Effector memory CD8-positive, alpha-beta T cell (primary cell): ENCODE measurements around the gene TTC7B.
A peak's percentile ranks its signal among the peaks of the same experiment; 100 is the strongest.
"Not testable (repeated sequence)": the region's sequence is repeated elsewhere in the genome, so short reads cannot be mapped to it uniquely, and the experiment has no call there.

Source experiments
- ATAC-seq: fragments of 150-1000 bp; cut with Tn5 transposase; replicated peaks from 2 replicates; pipeline ENCODE4 v1.10.0; 2021; ENCODE audit warnings: mild to moderate bottlenecking, moderate library complexity
- DNase-seq, 3 experiments: peaks; one replicate each; pipeline ENCODE4 v3.0.0; 2021
- H3K27ac Mint-ChIP-seq, 2 donors: one replicate each; pipeline ENCODE4 v1.8.0; 2022; ENCODE audit warnings: mild to moderate bottlenecking in 2 of 2, mixed read lengths in 2 of 2, moderate library complexity in 2 of 2
- H3K27me3 Mint-ChIP-seq, 2 donors: one replicate each; pipeline ENCODE4 v1.8.0; 2022; ENCODE audit warnings: mixed read lengths in 2 of 2
- H3K36me3 Mint-ChIP-seq: one replicate; pipeline ENCODE4 v1.8.0; 2022; ENCODE audit warnings: mild to moderate bottlenecking, moderate library complexity, mixed read lengths; ENCODE audit not compliant: insufficient read depth
- H3K4me1 Mint-ChIP-seq, 2 donors: one replicate each; pipeline ENCODE4 v1.8.0; 2022; ENCODE audit warnings: low read depth in 2 of 2, mixed read lengths in 2 of 2
- H3K4me3 Mint-ChIP-seq, 2 donors: one replicate each; pipeline ENCODE4 v1.8.0; 2022; ENCODE audit warnings: mild to moderate bottlenecking in 2 of 2, mixed read lengths in 2 of 2, moderate library complexity in 2 of 2
- H3K9me3 Mint-ChIP-seq, 2 donors: one replicate each; pipeline ENCODE4 v1.8.0; 2022; ENCODE audit warnings: mixed read lengths in 2 of 2
- total RNA-seq, 9 experiments: gene quantifications; one replicate each; lab custom pipeline; 2026; lab: John Stamatoyannopoulos, UW

TTC7B gene, protein sequence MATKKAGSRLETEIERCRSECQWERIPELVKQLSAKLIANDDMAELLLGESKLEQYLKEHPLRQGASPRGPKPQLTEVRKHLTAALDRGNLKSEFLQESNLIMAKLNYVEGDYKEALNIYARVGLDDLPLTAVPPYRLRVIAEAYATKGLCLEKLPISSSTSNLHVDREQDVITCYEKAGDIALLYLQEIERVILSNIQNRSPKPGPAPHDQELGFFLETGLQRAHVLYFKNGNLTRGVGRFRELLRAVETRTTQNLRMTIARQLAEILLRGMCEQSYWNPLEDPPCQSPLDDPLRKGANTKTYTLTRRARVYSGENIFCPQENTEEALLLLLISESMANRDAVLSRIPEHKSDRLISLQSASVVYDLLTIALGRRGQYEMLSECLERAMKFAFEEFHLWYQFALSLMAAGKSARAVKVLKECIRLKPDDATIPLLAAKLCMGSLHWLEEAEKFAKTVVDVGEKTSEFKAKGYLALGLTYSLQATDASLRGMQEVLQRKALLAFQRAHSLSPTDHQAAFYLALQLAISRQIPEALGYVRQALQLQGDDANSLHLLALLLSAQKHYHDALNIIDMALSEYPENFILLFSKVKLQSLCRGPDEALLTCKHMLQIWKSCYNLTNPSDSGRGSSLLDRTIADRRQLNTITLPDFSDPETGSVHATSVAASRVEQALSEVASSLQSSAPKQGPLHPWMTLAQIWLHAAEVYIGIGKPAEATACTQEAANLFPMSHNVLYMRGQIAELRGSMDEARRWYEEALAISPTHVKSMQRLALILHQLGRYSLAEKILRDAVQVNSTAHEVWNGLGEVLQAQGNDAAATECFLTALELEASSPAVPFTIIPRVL
- 0.88 to 4.7 (median 2.2) reads per million in 9 experiments for total RNA-seq

DNA sequence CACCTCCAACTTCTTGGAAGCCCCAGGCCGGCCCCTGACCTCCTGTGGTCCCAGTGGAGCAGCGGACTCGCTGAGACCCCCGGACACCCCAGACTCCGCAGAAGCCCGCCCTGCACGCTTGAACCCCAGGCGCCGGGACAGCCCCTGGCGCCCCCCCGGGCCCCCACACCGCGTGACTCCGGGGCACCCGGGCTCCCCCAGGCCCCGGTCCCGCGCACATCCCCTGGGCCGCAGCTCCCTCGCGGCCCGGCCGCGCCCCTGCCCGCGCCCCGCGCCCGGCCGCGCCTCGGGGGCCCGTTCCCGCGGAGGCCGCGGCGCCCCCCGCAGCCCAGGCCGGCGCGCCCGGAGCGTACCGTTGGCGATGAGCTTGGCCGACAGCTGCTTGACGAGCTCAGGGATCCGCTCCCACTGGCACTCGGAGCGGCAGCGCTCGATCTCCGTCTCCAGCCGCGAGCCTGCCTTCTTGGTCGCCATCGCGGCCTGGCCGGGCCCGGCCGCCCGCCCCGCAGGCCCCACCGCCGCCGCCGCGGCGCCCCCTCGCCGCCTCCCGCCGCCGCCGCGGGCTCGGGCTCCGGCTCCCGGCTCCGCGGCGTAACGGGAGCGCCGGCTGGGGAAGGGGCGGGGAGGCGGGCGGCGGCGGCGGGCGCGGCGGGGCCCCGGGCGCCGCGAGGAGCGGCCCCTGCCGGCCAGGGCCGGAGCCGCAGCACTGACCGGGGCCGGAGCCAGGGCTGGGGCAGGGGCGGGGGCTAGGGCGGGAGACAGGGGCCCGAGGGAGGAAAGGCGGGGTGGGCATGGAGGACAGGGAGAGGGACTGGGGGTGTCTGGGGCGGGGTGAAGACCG, at the start of gene TTC7B:
TSS of gene TTC7B (minus strand) at position 609 of the 841 bp plus-strand sequence. CDS start at position 474, 135 bp downstream.
- Mint-ChIP-seq H3K4me1 (peaks cover 16% of the 10 kb centered on the region in 2 donors), H3K27ac (peak within 1 kb of the TSS in 1 of 2 donors; percentile 28)
- peak in 1 of 3 experiments; percentile 14 for DNase-seq

DNA sequence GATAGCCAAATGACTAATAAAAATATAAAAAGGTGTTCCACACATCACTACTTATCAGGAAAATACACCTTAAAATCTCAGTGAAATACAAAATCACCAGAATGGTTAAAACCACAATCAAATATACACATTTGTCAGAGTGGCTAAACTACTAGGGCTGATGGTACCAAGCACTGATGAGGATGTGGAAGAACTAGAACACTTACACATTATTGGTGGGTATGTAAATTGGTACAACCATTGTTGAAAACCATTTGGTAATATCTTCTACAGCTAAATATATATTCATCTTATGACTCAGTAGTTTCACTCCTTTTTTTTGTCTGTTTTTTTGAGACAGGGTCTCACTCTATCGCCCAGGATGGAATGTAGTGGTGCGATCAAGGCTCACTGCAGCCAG, 48.5 kb upstream of the TTC7B start:
- H3K27me3 Mint-ChIP-seq = no peaks in the 10 kb centered on the region
- H3K36me3 Mint-ChIP-seq = no peaks in the 10 kb centered on the region
- ATAC-seq (no peak), DNase-seq (no peak)
- no peak overlapping the region for H3K27ac Mint-ChIP-seq
- H3K4me1 Mint-ChIP-seq = no peaks in the 10 kb centered on the region
- H3K4me3 Mint-ChIP-seq = no peak overlapping the region
- no peaks in the 10 kb centered on the region for H3K9me3 Mint-ChIP-seq

More for the DNA sequence above, at the start of gene TTC7B:
- ATAC-seq = peak; percentile 38
- peak within 1 kb of the TSS; percentile 75 to 76 for H3K4me3 Mint-ChIP-seq
- H3K27me3 Mint-ChIP-seq = peaks cover 0 to 10% of the 10 kb centered on the region in 2 donors
- peaks cover 8% of the 10 kb centered on the region for H3K36me3 Mint-ChIP-seq
- no peaks in the 10 kb centered on the region for H3K9me3 Mint-ChIP-seq

DNA sequence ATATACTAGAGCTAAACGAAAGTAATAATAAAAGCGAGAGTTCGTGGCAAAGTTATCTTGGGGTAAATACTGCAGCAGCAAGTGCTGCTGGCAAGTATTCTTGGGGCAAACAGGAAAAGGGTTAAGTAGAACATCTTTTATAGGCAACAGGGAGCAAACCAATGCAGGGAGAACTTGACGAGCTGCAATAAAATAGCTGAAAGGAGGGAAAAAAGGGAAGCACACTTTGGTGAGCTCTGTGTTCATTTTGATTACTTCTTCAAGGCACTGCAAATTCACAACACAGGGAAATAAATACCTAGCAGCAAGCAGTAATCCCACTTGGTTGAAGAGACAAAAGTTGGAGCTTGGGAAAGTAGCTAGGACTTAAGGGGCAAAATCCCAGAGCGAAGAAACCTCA, 42.3 kb upstream of the TTC7B start:
- H3K36me3 Mint-ChIP-seq = no peaks in the 10 kb centered on the region
- no peak overlapping the region for H3K27ac Mint-ChIP-seq
- DNase-seq (no peak), ATAC-seq (no peak)
- H3K4me3 Mint-ChIP-seq = no peak overlapping the region
- no peaks in the 10 kb centered on the region for H3K9me3 Mint-ChIP-seq
- no peaks in the 10 kb centered on the region for H3K4me1 Mint-ChIP-seq
- H3K27me3 Mint-ChIP-seq = no peaks in the 10 kb centered on the region

DNA sequence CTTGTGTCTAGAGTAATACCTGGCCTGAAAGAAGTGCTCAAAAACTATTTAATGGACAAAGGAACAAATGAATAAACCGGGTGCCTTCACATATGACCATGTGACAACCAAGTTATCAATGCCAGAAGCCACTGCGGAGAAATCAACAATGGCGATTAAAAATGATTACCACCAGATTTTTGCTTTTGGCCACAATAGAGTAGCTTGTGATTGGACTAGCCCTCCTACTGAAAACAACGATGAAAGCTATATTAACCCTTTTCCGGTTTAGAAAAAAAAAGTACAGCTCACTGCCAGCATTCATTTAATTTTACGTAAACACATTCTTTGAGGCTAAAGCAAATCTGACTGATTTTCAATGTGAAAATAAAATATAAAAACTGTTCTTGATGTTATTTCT, 41.6 kb upstream of the TTC7B start:
- no peak for ATAC-seq
- Mint-ChIP-seq H3K4me3 (no peak overlapping the region), H3K27me3 (no peaks in the 10 kb centered on the region), H3K27ac (no peak overlapping the region), H3K36me3 (no peaks in the 10 kb centered on the region), H3K4me1 (no peaks in the 10 kb centered on the region), H3K9me3 (no peaks in the 10 kb centered on the region)
- no peak for DNase-seq

DNA sequence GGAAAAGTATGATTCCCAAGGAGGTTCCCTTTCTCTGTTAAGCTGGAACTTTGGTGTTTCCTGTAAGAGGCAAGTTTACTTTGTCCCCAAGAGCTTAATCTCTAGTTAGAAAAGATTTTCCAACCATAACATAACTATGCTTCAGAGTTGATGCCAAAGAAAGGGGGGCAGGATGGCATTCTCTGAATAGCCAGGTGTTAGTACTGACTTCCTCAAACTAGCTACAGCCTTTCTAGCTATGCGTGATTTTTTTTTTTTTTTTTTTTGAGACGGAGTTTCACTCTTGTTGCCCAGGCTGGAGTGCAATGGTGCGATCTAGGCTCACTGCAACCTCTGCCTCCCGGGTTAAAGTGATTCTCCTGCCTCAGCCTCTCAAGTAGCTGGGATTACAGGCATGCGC, 39.9 kb upstream of the TTC7B start:
- not testable (repeated sequence) for H3K27ac Mint-ChIP-seq, ATAC-seq, H3K27me3 Mint-ChIP-seq, H3K9me3 Mint-ChIP-seq, H3K36me3 Mint-ChIP-seq, H3K4me3 Mint-ChIP-seq, DNase-seq, H3K4me1 Mint-ChIP-seq

DNA sequence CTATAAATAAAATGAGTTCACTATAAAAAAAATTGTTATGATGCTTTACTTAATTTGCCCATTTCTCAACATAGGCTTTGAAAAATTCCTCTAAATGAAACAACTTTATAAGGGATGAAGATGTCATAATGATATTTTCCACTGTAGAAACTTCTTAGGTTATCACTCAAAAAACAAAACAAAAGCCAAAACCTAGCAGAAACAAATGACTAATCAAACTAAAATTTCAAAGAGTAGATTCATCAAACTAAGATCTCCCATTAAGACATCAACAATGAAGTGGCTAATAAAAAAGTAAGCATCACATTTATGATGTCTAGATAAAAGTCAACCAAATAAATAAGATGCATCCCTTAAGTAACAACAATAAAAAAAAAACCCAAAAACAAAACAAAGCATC, 36.9 kb upstream of the TTC7B start:
- Mint-ChIP-seq H3K9me3 (no peaks in the 10 kb centered on the region), H3K27me3 (no peaks in the 10 kb centered on the region), H3K4me3 (no peak overlapping the region), H3K36me3 (peaks cover 4% of the 10 kb centered on the region), H3K27ac (no peak overlapping the region), H3K4me1 (no peaks in the 10 kb centered on the region)
- DNase-seq (no peak), ATAC-seq (no peak)

DNA sequence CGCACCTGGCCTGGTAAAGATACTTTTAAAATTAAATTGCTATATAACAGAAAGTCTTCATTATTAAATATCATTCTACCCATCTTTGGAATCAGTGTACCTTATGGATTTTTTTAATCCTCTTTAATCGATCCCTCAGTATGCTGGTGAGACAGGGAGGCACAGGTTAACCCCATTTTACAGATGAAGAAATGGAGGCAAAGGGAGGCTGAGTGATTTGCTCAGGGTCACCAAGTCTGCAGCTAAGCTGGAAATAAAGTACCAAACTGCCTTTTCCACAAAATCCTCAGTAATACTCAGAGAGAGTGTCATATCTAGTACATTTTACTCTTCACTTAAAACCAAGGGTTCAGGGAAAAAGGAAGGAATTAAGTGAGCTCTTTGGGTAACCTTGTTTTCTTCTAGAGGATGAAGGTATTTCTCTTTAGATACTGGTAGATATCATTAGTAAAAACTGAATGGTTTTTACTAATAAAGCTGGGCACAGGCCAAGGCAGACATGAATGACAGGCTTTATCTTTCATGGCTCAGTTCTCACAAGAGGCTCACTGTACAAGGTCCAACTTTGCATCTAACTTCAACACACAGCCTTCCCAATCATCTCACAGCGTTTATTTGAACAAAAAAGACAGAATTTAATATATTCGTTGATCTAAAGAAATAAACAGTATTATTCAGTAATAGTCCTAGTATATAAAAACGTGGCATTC, 35.3 kb upstream of the TTC7B start:
- no peaks in the 10 kb centered on the region for H3K27me3 Mint-ChIP-seq
- H3K9me3 Mint-ChIP-seq = no peaks in the 10 kb centered on the region
- H3K4me3 Mint-ChIP-seq = no peak overlapping the region
- peaks cover 4% of the 10 kb centered on the region for H3K36me3 Mint-ChIP-seq
- ATAC-seq = no peak
- H3K27ac Mint-ChIP-seq = no peak overlapping the region
- H3K4me1 Mint-ChIP-seq = no peaks in the 10 kb centered on the region
- DNase-seq = no peak

DNA sequence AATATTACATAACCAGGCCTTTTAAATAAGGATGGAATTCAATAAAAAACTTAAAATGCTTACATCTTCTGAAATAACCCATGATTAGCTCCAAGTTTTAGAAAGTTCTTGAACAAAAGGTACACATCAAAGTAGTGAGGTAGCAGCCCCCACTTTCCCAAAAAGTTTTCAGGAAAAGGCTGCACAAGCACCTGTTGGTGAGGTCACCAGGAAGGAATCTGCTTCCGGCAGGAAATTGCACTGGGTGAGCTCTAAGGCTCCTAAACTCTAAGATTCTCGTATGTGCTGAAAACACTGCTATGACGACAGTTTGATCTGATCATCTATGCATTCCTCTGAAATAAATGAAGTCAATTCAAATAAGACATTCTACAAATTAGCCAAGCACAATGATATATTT, 34.3 kb upstream of the TTC7B start:
- H3K4me1 Mint-ChIP-seq = no peaks in the 10 kb centered on the region
- H3K27me3 Mint-ChIP-seq = no peaks in the 10 kb centered on the region
- no peak for DNase-seq
- H3K27ac Mint-ChIP-seq = no peak overlapping the region
- no peak for ATAC-seq
- H3K36me3 Mint-ChIP-seq = peaks cover 4% of the 10 kb centered on the region
- no peak overlapping the region for H3K4me3 Mint-ChIP-seq
- no peaks in the 10 kb centered on the region for H3K9me3 Mint-ChIP-seq

DNA sequence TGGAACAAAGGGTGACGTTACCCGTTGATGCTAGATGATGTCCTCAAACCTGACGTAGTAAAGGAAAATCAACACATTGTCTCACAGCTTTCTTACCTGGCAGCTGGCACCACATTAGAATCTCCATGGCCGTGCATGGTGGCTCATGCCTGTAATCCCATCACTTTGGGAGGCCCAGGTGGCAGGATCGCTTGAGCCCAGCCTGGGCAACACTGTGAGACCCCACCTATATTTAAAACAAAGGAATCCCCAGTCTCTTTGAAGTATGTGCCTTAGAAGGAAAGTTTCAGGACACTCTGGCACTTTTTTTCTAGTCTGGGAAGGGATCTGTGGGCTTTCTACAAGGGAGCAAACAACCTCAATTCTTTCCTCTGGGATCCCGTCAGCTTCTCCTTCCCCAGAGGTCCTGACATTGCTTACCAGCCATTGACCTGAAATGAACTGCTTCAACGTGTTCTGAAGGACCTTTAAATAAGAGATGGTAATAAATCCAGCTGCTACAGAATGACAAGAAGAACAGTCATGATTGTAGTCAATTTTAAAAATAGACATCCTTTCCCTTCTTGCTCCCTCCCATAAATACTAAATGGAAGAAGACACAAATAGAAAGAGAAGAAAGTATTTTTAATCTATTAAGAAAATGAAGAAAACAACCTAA, 33.7 kb upstream of the TTC7B start:
- ATAC-seq = no peak
- Mint-ChIP-seq H3K4me3 (no peak overlapping the region), H3K9me3 (no peaks in the 10 kb centered on the region), H3K4me1 (no peaks in the 10 kb centered on the region), H3K36me3 (peaks cover 4% of the 10 kb centered on the region), H3K27me3 (no peaks in the 10 kb centered on the region), H3K27ac (no peak overlapping the region)
- DNase-seq = no peak

DNA sequence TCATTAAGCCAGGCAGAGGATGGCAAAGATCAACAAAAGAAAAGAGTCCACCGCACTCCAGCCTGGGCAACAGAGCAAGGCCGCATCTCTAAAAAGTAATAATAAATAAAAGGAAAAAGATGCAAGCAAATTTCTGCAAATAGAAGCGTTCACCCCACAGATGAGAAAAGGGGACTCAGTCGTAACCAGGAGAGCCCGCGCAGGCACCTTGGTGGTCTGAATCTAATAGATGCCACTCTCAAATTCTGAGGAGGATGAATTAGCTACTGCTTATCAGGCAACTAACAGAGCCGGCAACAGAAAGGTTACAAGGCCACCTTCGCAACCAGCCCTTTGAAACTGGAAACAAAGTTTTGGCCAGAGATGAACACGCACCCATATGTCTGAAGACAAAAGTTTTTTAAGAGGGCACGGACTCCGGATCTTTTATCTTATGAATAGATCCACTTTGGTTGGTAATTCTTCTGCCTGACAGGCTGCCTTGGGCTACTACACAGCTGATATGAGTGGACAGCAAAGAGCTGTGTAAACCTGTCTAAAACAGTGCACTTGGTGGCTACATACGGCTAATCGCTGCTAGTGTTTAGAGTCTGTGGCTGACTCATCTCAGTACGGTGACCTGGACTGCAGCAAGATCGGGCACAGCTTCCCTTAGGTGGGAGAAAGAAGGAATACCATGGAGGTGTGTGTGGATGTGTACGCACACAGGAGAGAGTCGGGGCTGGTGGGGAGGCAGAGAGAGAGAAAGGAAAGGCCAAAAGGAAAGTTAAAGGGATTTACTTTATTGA, 32.9 kb upstream of the TTC7B start:
- Mint-ChIP-seq H3K4me3 (no peak overlapping the region), H3K9me3 (no peaks in the 10 kb centered on the region), H3K36me3 (peaks cover 4% of the 10 kb centered on the region), H3K27ac (no peak overlapping the region), H3K4me1 (no peaks in the 10 kb centered on the region), H3K27me3 (no peaks in the 10 kb centered on the region)
- no peak for ATAC-seq
- no peak for DNase-seq

DNA sequence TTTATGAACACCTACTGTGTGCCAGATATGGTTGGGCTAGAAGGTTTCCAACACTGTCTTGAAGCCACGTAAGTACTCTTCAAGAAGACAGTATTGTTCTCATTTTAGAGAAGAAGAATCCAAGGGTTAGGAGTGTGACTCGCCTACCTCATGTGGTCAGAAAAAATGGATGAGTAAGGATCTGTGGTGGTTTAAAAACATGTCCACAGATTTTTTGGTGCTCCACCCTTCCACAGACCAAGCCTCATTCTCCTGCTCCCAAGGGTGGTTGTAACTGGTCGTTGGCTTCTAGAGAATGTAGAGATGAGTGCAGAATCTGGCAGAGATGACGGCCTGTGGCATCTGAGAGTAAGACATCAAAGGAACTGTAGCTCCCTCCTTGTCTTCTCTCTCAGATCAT, 30.3 kb upstream of the TTC7B start:
- DNase-seq (no peak), ATAC-seq (no peak)
- H3K9me3 Mint-ChIP-seq = no peaks in the 10 kb centered on the region
- peaks cover 4% of the 10 kb centered on the region for H3K36me3 Mint-ChIP-seq
- H3K4me1 Mint-ChIP-seq = peaks cover 5 to 6% of the 10 kb centered on the region in 2 donors
- no peaks in the 10 kb centered on the region for H3K27me3 Mint-ChIP-seq
- H3K4me3 Mint-ChIP-seq = no peak overlapping the region
- H3K27ac Mint-ChIP-seq = no peak overlapping the region

DNA sequence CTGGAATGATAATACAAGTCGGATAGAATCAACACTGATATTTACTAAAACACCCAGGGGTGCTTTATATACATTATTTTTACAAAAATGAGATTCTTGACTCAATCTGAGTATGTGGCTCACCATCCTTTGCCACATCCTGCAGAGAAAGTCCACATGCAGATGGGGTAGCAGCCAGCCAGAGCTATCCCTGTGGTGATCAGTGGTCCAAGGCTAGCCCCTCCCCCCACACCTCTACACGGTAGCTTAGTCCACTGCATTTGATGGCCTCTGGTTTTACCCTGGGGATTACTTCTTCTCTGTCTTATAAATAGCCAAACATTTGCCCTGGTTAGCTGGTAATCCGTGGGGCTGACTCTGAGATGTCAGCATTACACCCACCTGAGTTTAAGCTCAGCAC, 28.1 kb upstream of the TTC7B start:
- Mint-ChIP-seq H3K27me3 (peaks cover 0 to 2% of the 10 kb centered on the region in 2 donors), H3K4me1 (peaks cover 5 to 6% of the 10 kb centered on the region in 2 donors), H3K9me3 (no peaks in the 10 kb centered on the region), H3K4me3 (no peak overlapping the region), H3K27ac (no peak overlapping the region), H3K36me3 (peaks cover 4% of the 10 kb centered on the region)
- no peak for ATAC-seq
- no peak for DNase-seq
